B cell (primary cell): Measurements from ENCODE around the gene CNTNAP4. TPM values are rescaled to one million over a fixed set of nuclear protein-coding genes. Genes with fewer than 3 reads are reported as not detected.

Experiments used
- ATAC-seq: fragments of 200-7000 bp; cut with Tn5 transposase; one replicate; pipeline ENCODE4 v1.10.0; 2021; ENCODE audit warnings: low read depth, mild to moderate bottlenecking, moderate number of reproducible peaks, moderate library complexity
- CTCF ChIA-PET: fragments of 350-600 bp; sonication (Branson Sonifier 250); formaldehyde crosslinking; loops from one replicate; lab custom pipeline; 2021; ENCODE audit warnings: antibody characterized with exemption, inconsistent platforms; lab: Charles Lee
- POLR2A ChIA-PET: fragments of 350-600 bp; sonication (Branson Sonifier 250); formaldehyde crosslinking; loops from one replicate; lab custom pipeline; 2021; ENCODE audit warnings: antibody characterized with exemption; lab: Charles Lee
- DNase-seq: peaks from one replicate; pipeline ENCODE4 v3.0.0; 2013
- H2AFZ ChIP-seq: 2 replicates; pipeline ENCODE4 v1.6.1; 2012; ENCODE audit warnings: mild to moderate bottlenecking, low read depth, low read length; ENCODE audit not compliant: insufficient read depth, poor library complexity, severe bottlenecking
- H3K27ac ChIP-seq, 2 donors: 1 replicate in 1 of 2; 2 replicates in 1 of 2; pipeline ENCODE4 v1.5.1; 2012 to 2013; ENCODE audit warnings: low read length in 2 of 2, mild to moderate bottlenecking in 2 of 2, moderate library complexity in 1 of 2
- H3K27me3 ChIP-seq, 4 experiments: fragments of 200-600 bp in 1 of 4; sonication (generic) in 1 of 4; replicated peaks in 1 of 4; 1 replicate in 2 of 4; 2 replicates in 2 of 4; pipeline versions ENCODE4 v1.6.1 to v1.7.0; 2013 to 2016; ENCODE audit warnings: low read length in 3 of 4, mild to moderate bottlenecking in 2 of 4, mixed read lengths in 1 of 4, moderate library complexity in 1 of 4; ENCODE audit not compliant: insufficient read depth in 4 of 4, control insufficient read depth in 3 of 4; ENCODE audit errors: control extremely low read depth in 1 of 4
- H3K36me3 ChIP-seq, 2 experiments: replicated peaks in 1 of 2; 1 replicate in 1 of 2; 2 replicates in 1 of 2; pipeline versions ENCODE4 v1.6.1 to v1.7.1; 2013; ENCODE audit warnings: low read length in 1 of 2; ENCODE audit not compliant: insufficient read depth in 2 of 2, control insufficient read depth in 1 of 2; ENCODE audit errors: control extremely low read depth in 1 of 2, extremely low read depth in 1 of 2
- H3K4me1 ChIP-seq, 2 donors: fragments of 200-600 bp in 1 of 2; sonication (generic) in 1 of 2; 1 replicate in 1 of 2; 2 replicates in 1 of 2; pipeline versions ENCODE4 v1.5.1 to v1.6.1; 2013 to 2017; ENCODE audit warnings: low read length in 2 of 2; ENCODE audit not compliant: control insufficient read depth in 2 of 2, insufficient read depth in 2 of 2
- H3K4me2 ChIP-seq: replicated peaks from 2 replicates; pipeline ENCODE3; 2012; ENCODE audit warnings: mild to moderate bottlenecking, low read depth, low read length; ENCODE audit not compliant: poor library complexity, severe bottlenecking
- H3K4me3 ChIP-seq, 5 experiments: fragments of 200-600 bp in 1 of 5; sonication (generic) in 1 of 5; 1 replicate in 3 of 5; 2 replicates in 2 of 5; pipeline versions ENCODE4 v1.5.1 to v1.7.0; 2011 to 2016; ENCODE audit warnings: low read length in 4 of 5, mild to moderate bottlenecking in 4 of 5, low read depth in 2 of 5, control low read depth in 1 of 5, moderate library complexity in 1 of 5; ENCODE audit not compliant: insufficient read depth in 1 of 5; ENCODE audit errors: control extremely low read depth in 1 of 5, extremely low read depth in 1 of 5
- H3K79me2 ChIP-seq: fragments of 200-600 bp; sonication (generic); one replicate; pipeline ENCODE4 v1.6.0; 2016; ENCODE audit warnings: low read length; ENCODE audit not compliant: control insufficient read depth, insufficient read depth
- H3K9ac ChIP-seq: fragments of 200-600 bp; sonication (generic); 2 replicates; pipeline ENCODE4 v1.6.1; 2017; ENCODE audit warnings: mild to moderate bottlenecking, low read length, moderate library complexity
- H3K9me3 ChIP-seq, 3 donors: one replicate each; pipeline versions ENCODE4 v1.6.1 to v1.7.1; 2013; ENCODE audit warnings: low read length in 2 of 3; ENCODE audit not compliant: control insufficient read depth in 2 of 3, insufficient read depth in 1 of 3; ENCODE audit errors: control extremely low read depth in 1 of 3
- H4K20me1 ChIP-seq: 2 replicates; pipeline ENCODE4 v1.6.0; 2012; ENCODE audit warnings: mild to moderate bottlenecking, low read length; ENCODE audit not compliant: insufficient read depth, control insufficient read depth, poor library complexity, severe bottlenecking
- H3K27ac Mint-ChIP-seq: one replicate; pipeline ENCODE4 v1.8.0; 2021; ENCODE audit warnings: mixed read lengths
- H3K27me3 Mint-ChIP-seq: one replicate; pipeline ENCODE4 v1.8.0; 2021; ENCODE audit warnings: mixed read lengths
- H3K4me1 Mint-ChIP-seq: one replicate; pipeline ENCODE4 v1.8.0; 2021; ENCODE audit warnings: mixed read lengths
- H3K4me3 Mint-ChIP-seq: one replicate; pipeline ENCODE4 v1.8.0; 2021; ENCODE audit warnings: mixed read lengths
- H3K9me3 Mint-ChIP-seq: one replicate; pipeline ENCODE4 v1.8.0; 2022; ENCODE audit warnings: mixed read lengths; ENCODE audit not compliant: insufficient read depth
- EZH2 ChIP-seq: IDR thresholded peaks from 2 replicates; pipeline ENCODE4 v1.6.1; 2012; ENCODE audit warnings: borderline replicate concordance, low read depth, mild to moderate bottlenecking, moderate library complexity, low read length; ENCODE audit not compliant: insufficient read depth, poor library complexity, severe bottlenecking
- WGBS: methylation state at CpG from one replicate; pipeline ENCODE4 v1.1.5; 2013; ENCODE audit warnings: missing lambda C conversion rate; ENCODE audit not compliant: insufficient coverage; 5-methylcytosine and 5-hydroxymethylcytosine counted together
- intact Hi-C: fragments of 100-400 bp; cut with micrococcal nuclease; formaldehyde crosslinking; loops from one replicate; pipeline ENCODE4 v1.10.0; 2022
- polyA plus RNA-seq: library from polyadenylated mRNA; depleted of rRNA; stranded (reverse); fragments of >200 nt; gene quantifications from 2 replicates; pipeline ENCODE4 v1.2.3, GENCODE V29; 2012
- total RNA-seq, 2 donors: library from RNA; stranded (reverse); fragments of 120-200 nt in 1 of 2; gene quantifications; 1 replicate in 1 of 2; 2 replicates in 1 of 2; pipeline versions ENCODE4 v1.2.3 to v1.2.4, GENCODE V29; 2013 to 2022
- TF ChIP-seq, protein P1 (sequence below): fragments of 200-600 bp; IDR thresholded peaks from one replicate; pipeline ENCODE4 v1.8.0; 2022; ENCODE audit warnings: antibody characterized with exemption, mild to moderate bottlenecking

CNTNAP4 gene
- total and polyA plus RNA-seq, 2 donors (not counting 1 experiment from before 2014, with no cell fraction given), result 0.06 TPM; not detected in 1

GRCh38 chr16:76443973-76444372, 166.8 kb downstream of the CNTNAP4 start:
- Histone ChIP-seq H3K4me3 (no peak overlapping the region), H3K4me2 (no peak overlapping the region), H2AFZ (no peak overlapping the region), H3K36me3 (no peaks in the 10 kb centered on the region), H3K9ac (no peak overlapping the region), H3K4me1 (no peaks in the 10 kb centered on the region), H3K27ac (no peak overlapping the region), H3K9me3 (no peaks in the 10 kb centered on the region), H3K79me2 (no peaks in the 10 kb centered on the region), H3K27me3 (no peaks in the 10 kb centered on the region), H4K20me1 (no peaks in the 10 kb centered on the region)
- H3K4me3 Mint-ChIP-seq, result no peak overlapping the region
- no peak for DNase-seq
- H3K27ac Mint-ChIP-seq, result no peak overlapping the region
- H3K4me1 Mint-ChIP-seq, result no peaks in the 10 kb centered on the region
- TF ChIP-seq EZH2, result no peak
- TF ChIP-seq, protein P1, sequence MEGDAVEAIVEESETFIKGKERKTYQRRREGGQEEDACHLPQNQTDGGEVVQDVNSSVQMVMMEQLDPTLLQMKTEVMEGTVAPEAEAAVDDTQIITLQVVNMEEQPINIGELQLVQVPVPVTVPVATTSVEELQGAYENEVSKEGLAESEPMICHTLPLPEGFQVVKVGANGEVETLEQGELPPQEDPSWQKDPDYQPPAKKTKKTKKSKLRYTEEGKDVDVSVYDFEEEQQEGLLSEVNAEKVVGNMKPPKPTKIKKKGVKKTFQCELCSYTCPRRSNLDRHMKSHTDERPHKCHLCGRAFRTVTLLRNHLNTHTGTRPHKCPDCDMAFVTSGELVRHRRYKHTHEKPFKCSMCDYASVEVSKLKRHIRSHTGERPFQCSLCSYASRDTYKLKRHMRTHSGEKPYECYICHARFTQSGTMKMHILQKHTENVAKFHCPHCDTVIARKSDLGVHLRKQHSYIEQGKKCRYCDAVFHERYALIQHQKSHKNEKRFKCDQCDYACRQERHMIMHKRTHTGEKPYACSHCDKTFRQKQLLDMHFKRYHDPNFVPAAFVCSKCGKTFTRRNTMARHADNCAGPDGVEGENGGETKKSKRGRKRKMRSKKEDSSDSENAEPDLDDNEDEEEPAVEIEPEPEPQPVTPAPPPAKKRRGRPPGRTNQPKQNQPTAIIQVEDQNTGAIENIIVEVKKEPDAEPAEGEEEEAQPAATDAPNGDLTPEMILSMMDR, result no peak
- intact Hi-C loops, result no loop called here
- H3K9me3 Mint-ChIP-seq, result no peaks in the 10 kb centered on the region
- no peak for ATAC-seq
- H3K27me3 Mint-ChIP-seq, result no peaks in the 10 kb centered on the region
- WGBS, result no CpG with 5 or more reads among the region's 1 CpG
- ChIA-PET POLR2A (no interaction called here), CTCF (no interaction called here)

DNA sequence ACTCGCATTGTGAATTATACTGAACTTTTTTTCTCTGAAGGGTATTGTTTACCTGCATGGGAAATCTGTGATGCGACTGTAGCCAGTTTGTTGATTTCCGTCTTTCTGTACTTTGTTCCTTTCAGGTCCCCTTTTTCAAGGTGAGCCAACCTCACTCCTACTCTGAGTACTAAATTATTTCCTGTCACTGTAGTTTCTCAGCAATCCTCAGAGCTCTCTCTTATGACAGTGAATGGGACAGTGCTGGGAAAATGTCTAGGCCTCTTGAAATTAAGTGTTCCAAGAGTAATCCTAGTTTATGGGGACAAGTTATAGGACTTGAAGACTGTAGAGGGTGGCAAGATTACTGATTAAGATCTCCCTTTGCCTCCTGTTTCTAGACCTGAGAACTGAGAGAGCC, 167.6 kb downstream of the CNTNAP4 start:
- Histone ChIP-seq H3K9me3 (no peaks in the 10 kb centered on the region), H3K4me1 (no peaks in the 10 kb centered on the region), H4K20me1 (no peaks in the 10 kb centered on the region), H3K9ac (no peak overlapping the region), H3K4me3 (no peak overlapping the region), H3K27me3 (no peaks in the 10 kb centered on the region), H2AFZ (no peak overlapping the region), H3K27ac (no peak overlapping the region), H3K4me2 (no peak overlapping the region), H3K36me3 (no peaks in the 10 kb centered on the region), H3K79me2 (no peaks in the 10 kb centered on the region)
- no peaks in the 10 kb centered on the region for H3K4me1 Mint-ChIP-seq
- no peaks in the 10 kb centered on the region for H3K9me3 Mint-ChIP-seq
- H3K27ac Mint-ChIP-seq, result no peak overlapping the region
- intact Hi-C loops, result no loop called here
- no peak overlapping the region for H3K4me3 Mint-ChIP-seq
- no peak for TF ChIP-seq EZH2
- TF ChIP-seq, protein P1, result no peak
- ChIA-PET CTCF (no interaction called here), POLR2A (no interaction called here)
- no peak for DNase-seq
- WGBS, result no CpG with 5 or more reads among the region's 3 CpGs
- no peak for ATAC-seq
- no peaks in the 10 kb centered on the region for H3K27me3 Mint-ChIP-seq
